IPS DF 6.9 (cell line): ENCODE data around the gene TTC39B.

Source experiments
- DNase-seq: peaks from one replicate; pipeline ENCODE4 v3.0.0-alpha.2; 2013; ENCODE audit warnings: low read depth, low spot score
- H3K27ac ChIP-seq: one replicate; pipeline ENCODE4 v1.5.1; 2013; ENCODE audit warnings: low read length, control low read depth
- H3K27me3 ChIP-seq: 2 replicates; pipeline ENCODE4 v1.6.1; 2013; ENCODE audit warnings: mild to moderate bottlenecking, low read length; ENCODE audit not compliant: control insufficient read depth, insufficient read depth
- H3K36me3 ChIP-seq: 2 replicates; pipeline ENCODE4 v1.6.1; 2013; ENCODE audit warnings: low read length; ENCODE audit not compliant: control insufficient read depth, insufficient read depth
- H3K4me1 ChIP-seq: 2 replicates; pipeline ENCODE4 v1.6.1; 2013; ENCODE audit warnings: low read length; ENCODE audit not compliant: control insufficient read depth, insufficient read depth
- H3K4me3 ChIP-seq: 2 replicates; pipeline ENCODE4 v1.5.1; 2013; ENCODE audit warnings: mild to moderate bottlenecking, low read length
- H3K9me3 ChIP-seq: 2 replicates; pipeline ENCODE4 v1.6.1; 2013; ENCODE audit warnings: low read length, inconsistent platforms; ENCODE audit not compliant: control insufficient read depth, insufficient read depth
- WGBS: extraction: QIAGEN DNeasy Blood & Tissue Kit; methylation state at CpG from one replicate; pipeline ENCODE4 v1.1.7; 2013; ENCODE audit warnings: mixed read lengths, missing lambda C conversion rate; ENCODE audit not compliant: insufficient read length, insufficient coverage; 5-methylcytosine and 5-hydroxymethylcytosine counted together

The TTC39B gene

DNA sequence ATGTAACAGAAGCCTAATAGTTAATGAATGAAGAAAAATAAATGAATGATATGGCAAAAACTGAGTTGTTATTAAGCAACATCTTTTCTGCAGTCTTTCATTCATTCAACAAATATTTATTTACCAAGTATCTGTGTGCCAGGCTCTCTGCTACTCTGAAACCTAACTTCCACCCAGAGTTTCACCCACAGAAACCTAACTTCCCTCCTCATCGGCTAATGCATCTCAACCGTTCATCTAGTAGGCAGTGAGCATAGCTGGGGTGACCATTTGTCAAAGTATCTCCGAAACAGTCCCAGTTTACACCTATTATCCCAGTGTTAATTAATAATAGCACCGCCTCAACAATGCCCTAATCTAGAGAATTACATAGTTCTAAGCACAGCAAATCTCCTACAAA lies 1.5 kb downstream of the TTC39B start:
- DNase-seq = no peak
- Histone ChIP-seq H3K9me3 (no peaks in the 10 kb centered on the region), H3K4me3 (no peak overlapping the region), H3K27ac (no peak overlapping the region), H3K4me1 (no peaks in the 10 kb centered on the region), H3K36me3 (no peaks in the 10 kb centered on the region), H3K27me3 (no peaks in the 10 kb centered on the region)
- WGBS = no CpG with 5 or more reads among the region's 4 CpGs

DNA sequence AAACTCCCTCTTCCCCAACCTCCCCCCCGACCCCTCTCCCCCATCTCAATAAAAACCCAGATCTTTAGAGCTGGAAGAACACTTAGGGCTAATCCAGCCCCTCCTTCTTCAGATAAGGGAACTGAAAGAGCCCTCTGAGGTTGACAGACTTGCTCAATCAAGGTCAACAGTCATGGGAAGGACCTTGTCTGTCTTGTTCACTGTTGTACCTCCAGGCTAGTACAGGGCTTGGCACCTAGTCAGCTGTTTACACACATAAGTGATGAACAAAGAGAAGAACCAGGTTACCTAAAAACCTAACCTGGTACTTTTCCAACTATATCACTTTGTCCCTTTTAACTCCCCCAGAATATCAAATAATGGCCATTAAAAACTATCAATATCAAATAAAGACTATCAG lies 2.4 kb downstream of the TTC39B start:
- WGBS = 100% methylated on average over 1 of the region's 1 CpG
- H3K36me3 ChIP-seq = no peaks in the 10 kb centered on the region
- no peaks in the 10 kb centered on the region for H3K4me1 ChIP-seq
- no peak for DNase-seq
- H3K27ac ChIP-seq = no peak overlapping the region
- H3K9me3 ChIP-seq = no peaks in the 10 kb centered on the region
- H3K4me3 ChIP-seq = no peak overlapping the region
- H3K27me3 ChIP-seq = no peaks in the 10 kb centered on the region

DNA sequence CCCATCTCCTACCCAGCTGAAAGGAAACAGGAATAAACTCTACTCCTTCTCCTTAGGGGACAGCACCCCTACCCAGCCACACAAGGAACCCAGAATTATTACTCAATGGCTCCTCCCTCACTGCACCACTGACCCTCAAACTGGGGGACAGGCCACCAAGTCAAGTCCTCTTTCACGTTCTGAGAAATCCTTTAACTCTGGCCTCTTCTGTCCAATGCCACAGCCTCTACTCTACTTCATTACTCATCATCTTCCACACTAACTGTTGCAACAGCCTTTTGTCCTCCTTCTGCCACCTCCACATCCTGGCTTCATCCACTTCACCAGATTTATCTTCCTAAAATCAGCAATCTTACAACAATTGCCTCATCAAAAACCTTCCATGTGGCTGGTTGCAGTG lies 6.8 kb downstream of the TTC39B start:
- DNase-seq = no peak
- H3K4me3 ChIP-seq = no peak overlapping the region
- no CpG with 5 or more reads among the region's 1 CpG for WGBS
- H3K36me3 ChIP-seq = no peaks in the 10 kb centered on the region
- H3K9me3 ChIP-seq = no peaks in the 10 kb centered on the region
- no peak overlapping the region for H3K27ac ChIP-seq
- no peaks in the 10 kb centered on the region for H3K27me3 ChIP-seq
- 0 out of 2 replicates have a peak, but pooled peaks cover 1% of the 10 kb centered on the region for H3K4me1 ChIP-seq

DNA sequence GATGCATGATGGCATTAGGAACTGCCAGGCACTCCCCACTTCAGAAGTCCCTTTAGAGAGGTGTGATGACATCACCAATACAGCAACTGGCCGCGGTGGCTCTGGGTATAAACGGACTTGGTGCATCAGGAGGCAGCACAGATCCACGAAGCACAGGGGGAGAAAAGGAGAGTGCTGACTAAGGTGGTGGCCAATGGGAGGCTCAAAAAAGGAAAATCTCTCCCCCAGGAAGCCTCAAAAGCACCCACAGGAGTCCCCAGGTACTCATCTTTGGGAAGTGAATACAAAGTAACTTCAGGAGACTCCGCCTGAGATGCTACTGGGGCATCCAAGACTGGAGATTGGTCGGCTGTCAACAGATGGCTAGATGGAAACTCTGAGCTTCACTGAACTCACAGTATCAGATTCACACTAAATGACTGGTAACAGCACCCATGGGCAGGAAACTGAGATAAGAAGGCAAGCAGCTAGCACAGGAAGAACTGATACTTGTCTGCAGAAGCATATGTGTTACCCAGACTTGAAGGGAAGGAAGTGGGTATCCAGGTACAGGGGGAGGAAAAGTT lies 7.6 kb downstream of the TTC39B start:
- WGBS = no CpG with 5 or more reads among the region's 6 CpGs
- H3K4me1 ChIP-seq = 0 out of 2 replicates have a peak, but pooled peaks cover 1% of the 10 kb centered on the region

DNA sequence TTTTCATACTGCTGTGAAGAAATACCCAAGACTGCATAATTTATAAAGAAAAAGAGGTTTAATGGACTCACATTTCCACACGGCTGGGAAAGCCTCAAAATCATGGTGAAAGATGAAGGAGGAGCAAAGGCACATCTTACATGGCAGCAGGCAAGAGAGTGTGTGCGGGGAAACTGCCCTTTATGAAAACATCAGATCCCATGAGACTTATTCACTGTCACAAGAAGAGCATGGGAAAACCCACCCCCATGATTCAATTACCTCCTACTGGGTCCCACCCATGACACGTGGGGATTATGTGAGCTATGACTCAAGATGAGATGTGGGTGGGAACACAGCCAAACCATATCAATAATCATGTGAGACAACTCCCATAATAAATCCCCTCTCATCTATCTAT lies 8.7 kb downstream of the TTC39B start:
- WGBS = no CpG with 5 or more reads among the region's 3 CpGs

More for the DNA sequence above, 7.6 kb downstream of the TTC39B start:
- Histone ChIP-seq H3K36me3 (no peaks in the 10 kb centered on the region), H3K9me3 (no peaks in the 10 kb centered on the region), H3K4me3 (no peak overlapping the region), H3K27me3 (no peaks in the 10 kb centered on the region), H3K27ac (no peak overlapping the region)
- DNase-seq = no peak

DNA sequence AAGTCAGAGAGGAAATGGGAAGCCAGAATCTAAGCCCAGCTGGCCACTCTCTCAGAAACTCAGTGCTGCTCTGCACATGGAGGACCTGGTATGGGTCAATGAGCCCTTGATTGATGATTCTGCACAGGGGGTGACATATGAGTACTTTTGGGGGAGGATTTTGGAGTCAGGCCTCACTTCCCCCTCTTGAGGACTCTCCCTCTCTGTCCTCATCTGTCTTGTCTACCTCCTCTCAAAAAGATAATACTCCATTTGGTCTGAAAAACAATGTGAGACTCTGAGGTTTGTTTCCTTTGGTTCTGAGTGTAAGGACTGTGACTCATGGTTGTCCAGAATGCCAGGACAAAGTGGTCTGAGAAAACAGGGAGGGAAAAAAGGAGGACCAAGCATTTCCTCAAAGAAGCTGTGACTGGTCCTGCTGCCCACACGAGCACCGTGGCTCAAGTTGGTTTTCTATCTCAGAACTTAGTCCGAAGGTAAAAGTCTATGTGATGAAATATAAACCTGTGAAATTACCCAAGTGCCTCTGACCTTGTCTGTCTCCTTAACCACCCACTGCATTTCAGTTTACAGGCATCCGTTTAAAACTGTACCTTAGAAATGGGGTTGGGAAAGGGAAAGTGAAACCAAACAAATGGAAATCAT lies 11.1 kb downstream of the TTC39B start:
- Histone ChIP-seq H3K27me3 (no peaks in the 10 kb centered on the region), H3K4me1 (0 out of 2 replicates have a peak, but pooled peaks cover 1% of the 10 kb centered on the region), H3K9me3 (no peaks in the 10 kb centered on the region), H3K4me3 (no peak overlapping the region), H3K36me3 (no peaks in the 10 kb centered on the region), H3K27ac (no peak overlapping the region)
- no CpG with 5 or more reads among the region's 4 CpGs for WGBS
- no peak for DNase-seq

More for the DNA sequence above, 8.7 kb downstream of the TTC39B start:
- Histone ChIP-seq H3K36me3 (no peaks in the 10 kb centered on the region), H3K4me1 (0 out of 2 replicates have a peak, but pooled peaks cover 1% of the 10 kb centered on the region), H3K9me3 (no peaks in the 10 kb centered on the region), H3K27ac (no peak overlapping the region), H3K27me3 (no peaks in the 10 kb centered on the region), H3K4me3 (no peak overlapping the region)
- no peak for DNase-seq

DNA sequence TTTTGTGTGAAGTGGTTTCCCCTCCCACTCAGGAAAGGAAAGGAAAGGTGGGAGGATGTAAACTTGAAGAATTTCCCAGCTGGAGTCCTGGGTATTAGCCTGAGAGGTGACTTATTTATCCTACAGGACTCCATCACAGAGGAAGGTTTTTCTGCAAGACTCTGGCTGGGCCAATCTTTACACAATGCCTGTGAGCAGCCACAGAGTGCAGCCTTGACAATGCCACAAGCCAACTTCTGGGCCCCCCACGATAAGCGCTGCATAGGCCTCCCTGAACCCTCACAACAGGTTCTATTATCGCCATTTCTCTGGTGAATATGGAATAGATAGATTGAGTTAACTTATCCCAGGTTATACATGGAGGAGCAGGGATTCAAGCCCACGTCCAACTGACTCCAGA lies 12.4 kb downstream of the TTC39B start:
- no CpG with 5 or more reads among the region's 4 CpGs for WGBS

DNA sequence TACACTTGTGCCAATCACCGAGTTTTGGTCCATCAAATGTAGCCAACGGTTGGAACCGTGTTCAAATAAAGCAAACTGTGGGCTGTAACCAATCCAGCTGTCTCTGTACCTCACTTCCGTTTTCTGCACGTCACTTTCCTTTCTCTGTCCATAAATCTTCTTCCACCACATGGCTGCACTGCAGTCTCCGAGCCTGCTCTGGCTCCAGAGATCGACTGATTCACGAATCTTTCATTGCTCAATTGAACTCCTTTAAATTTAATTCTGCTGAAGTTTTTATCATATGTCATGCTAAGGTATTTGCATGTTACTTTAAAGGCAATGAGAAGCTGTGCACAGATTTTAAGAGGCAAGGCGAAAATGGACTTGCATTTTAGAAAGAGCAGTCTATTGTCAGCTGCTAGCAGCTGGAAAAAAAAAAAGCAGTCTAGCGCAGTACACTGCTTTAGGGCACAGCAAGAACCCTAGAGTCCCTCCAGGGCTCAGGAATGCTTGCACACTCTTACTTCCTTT lies 13.2 kb downstream of the TTC39B start:
- no peaks in the 10 kb centered on the region for H3K36me3 ChIP-seq
- H3K4me3 ChIP-seq = no peak overlapping the region
- no peaks in the 10 kb centered on the region for H3K9me3 ChIP-seq
- no peak for DNase-seq
- no peaks in the 10 kb centered on the region for H3K27me3 ChIP-seq
- H3K4me1 ChIP-seq = 0 out of 2 replicates have a peak, but pooled peaks cover 1% of the 10 kb centered on the region
- WGBS = no CpG with 5 or more reads among the region's 10 CpGs
- no peak overlapping the region for H3K27ac ChIP-seq

More for the DNA sequence above, 12.4 kb downstream of the TTC39B start:
- H3K4me1 ChIP-seq = 0 out of 2 replicates have a peak, but pooled peaks cover 1% of the 10 kb centered on the region
- H3K27me3 ChIP-seq = no peaks in the 10 kb centered on the region
- no peak for DNase-seq
- H3K36me3 ChIP-seq = no peaks in the 10 kb centered on the region
- H3K4me3 ChIP-seq = no peak overlapping the region
- no peaks in the 10 kb centered on the region for H3K9me3 ChIP-seq
- no peak overlapping the region for H3K27ac ChIP-seq

DNA sequence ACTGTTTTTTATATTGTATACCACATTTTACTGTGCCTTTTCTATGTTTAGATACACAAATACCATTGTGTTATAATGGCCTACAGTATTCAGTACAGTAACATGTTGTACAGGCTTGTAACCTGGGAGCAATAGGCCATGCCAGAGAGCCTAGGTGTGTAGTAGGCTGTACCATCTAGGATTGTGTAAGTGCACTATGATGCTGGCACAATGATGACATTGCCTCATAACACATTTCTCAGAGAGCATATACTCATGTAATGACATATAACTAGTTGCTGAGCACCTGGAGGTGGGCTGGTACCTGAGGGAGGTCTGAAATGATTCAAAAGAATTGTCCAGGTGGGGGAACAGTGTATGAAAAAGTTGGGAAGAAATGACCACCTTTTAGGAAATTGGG lies 13.9 kb downstream of the TTC39B start:
- Histone ChIP-seq H3K9me3 (no peaks in the 10 kb centered on the region), H3K4me1 (0 out of 2 replicates have a peak, but pooled peaks cover 1% of the 10 kb centered on the region), H3K27me3 (no peaks in the 10 kb centered on the region), H3K4me3 (no peak overlapping the region), H3K36me3 (no peaks in the 10 kb centered on the region), H3K27ac (no peak overlapping the region)
- DNase-seq = no peak

DNA sequence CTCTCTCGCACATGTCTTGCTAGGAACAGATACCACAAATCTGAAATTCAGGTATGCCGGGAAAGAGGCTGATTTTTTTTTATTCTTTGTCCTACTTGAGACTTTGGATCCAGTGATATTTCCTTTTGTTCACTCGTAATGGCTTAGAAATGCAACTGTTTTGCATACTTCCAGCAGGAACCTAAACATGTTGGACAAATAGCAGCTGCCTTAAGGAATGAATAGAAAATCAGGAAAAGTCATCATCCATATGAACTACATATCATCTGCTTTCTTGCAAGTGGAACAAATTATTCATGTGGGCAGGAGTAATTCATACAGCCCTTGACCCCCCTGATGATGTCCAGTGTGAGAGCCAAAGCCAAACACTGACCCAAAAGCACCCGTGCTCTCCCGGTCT lies 17.4 kb downstream of the TTC39B start:
- no peak for DNase-seq
- Histone ChIP-seq H3K4me1 (no peaks in the 10 kb centered on the region), H3K4me3 (no peak overlapping the region), H3K27ac (no peak overlapping the region), H3K9me3 (no peaks in the 10 kb centered on the region), H3K36me3 (no peaks in the 10 kb centered on the region), H3K27me3 (no peaks in the 10 kb centered on the region)
- WGBS = no CpG with 5 or more reads among the region's 5 CpGs

DNA sequence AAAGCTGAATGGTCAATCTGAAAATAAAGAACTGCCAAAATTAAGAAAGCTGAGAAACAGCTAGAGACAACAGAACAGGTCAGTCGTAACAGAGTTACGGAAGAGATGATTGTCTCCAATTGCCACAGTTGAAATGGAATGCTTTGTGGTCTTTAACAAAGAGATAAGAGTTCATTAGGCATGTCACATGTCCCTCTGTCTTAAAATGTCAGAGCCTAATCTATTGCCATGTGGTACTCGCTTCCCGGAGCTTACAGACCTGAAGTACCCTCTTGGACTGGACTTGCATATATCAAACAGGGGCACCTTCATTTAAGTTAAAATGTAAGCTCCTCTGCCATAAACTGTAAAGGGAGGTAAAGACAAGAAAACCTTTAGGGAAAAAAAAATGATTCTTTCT lies 19.7 kb downstream of the TTC39B start:
- Histone ChIP-seq H3K4me1 (no peaks in the 10 kb centered on the region), H3K4me3 (no peak overlapping the region), H3K36me3 (no peaks in the 10 kb centered on the region), H3K9me3 (no peaks in the 10 kb centered on the region), H3K27ac (no peak overlapping the region), H3K27me3 (no peaks in the 10 kb centered on the region)
- no CpG with 5 or more reads among the region's 4 CpGs for WGBS
- DNase-seq = no peak
